Panc1 (cell line): ENCODE data around the gene JADE2. TPM values are rescaled to one million over a fixed set of nuclear protein-coding genes. Genes with fewer than 3 reads are reported as not detected.

ENCODE experiments used
- ATAC-seq: fragments of 200-7000 bp; cut with Tn5 transposase; 2 replicates; pipeline ENCODE4 v1.9.1; 2020; ENCODE audit warnings: mild to moderate bottlenecking, moderate library complexity
- Bru-seq: library from RNA; stranded (reverse); fragments of 400-500 nt; gene quantifications from one replicate; lab custom pipeline; 2021; lab: Mats Ljungman, UMichigan
- BruChase-seq, 2 experiments: library from RNA; stranded (reverse); fragments of 400-500 nt; gene quantifications; one replicate each; lab custom pipeline; 2021; lab: Mats Ljungman, UMichigan
- BruUV-seq: library from RNA; stranded (reverse); fragments of 400-500 nt; replicated peaks from 2 replicates; lab custom pipeline; 2021; lab: Mats Ljungman, UMichigan
- CTCF ChIA-PET: fragments of 300-600 bp; sonication (Branson Sonifier 250); formaldehyde crosslinking; loops from one replicate; lab custom pipeline; 2022; ENCODE audit warnings: antibody characterized with exemption; lab: Charles Lee
- POLR2A ChIA-PET: fragments of 300-600 bp; sonication (Branson Sonifier 250); formaldehyde crosslinking; loops from one replicate; lab custom pipeline; 2022; ENCODE audit warnings: antibody characterized with exemption; lab: Charles Lee
- DNase-seq: peaks from one replicate; pipeline ENCODE4 v3.0.0-alpha.2; 2010; ENCODE audit warnings: low read depth, low spot score
- H3K27ac ChIP-seq: 2 replicates; pipeline ENCODE4 v1.5.1; 2011; ENCODE audit warnings: mild to moderate bottlenecking, low read length, inconsistent platforms
- H3K27me3 ChIP-seq: fragments of 200-500 bp; sonication (Bioruptor generic); 2 replicates; pipeline ENCODE4 v1.6.0; 2014; ENCODE audit warnings: low read length, inconsistent platforms; ENCODE audit not compliant: control insufficient read depth, insufficient read depth
- H3K36me3 ChIP-seq: fragments of 200-500 bp; sonication (Bioruptor generic); 2 replicates; pipeline ENCODE4 v1.5.1; 2014; ENCODE audit warnings: inconsistent platforms, mild to moderate bottlenecking, low read length, moderate library complexity; ENCODE audit not compliant: control insufficient read depth, insufficient read depth
- H3K4me1 ChIP-seq: 2 replicates; pipeline ENCODE4 v1.5.1; 2011; ENCODE audit warnings: inconsistent platforms, mild to moderate bottlenecking, low read length, moderate library complexity; ENCODE audit not compliant: control insufficient read depth, insufficient read depth
- H3K4me3 ChIP-seq, 2 experiments: 2 replicates each; pipeline ENCODE4 v1.5.1; 2011 to 2012; ENCODE audit warnings: low read depth in 2 of 2, low read length in 2 of 2, mild to moderate bottlenecking in 2 of 2, inconsistent platforms in 1 of 2, moderate library complexity in 1 of 2
- H3K9me3 ChIP-seq: fragments of 200-500 bp; sonication (Bioruptor generic); 2 replicates; pipeline ENCODE4 v1.5.1; 2014; ENCODE audit warnings: low read depth, mild to moderate bottlenecking, inconsistent platforms, low read length, moderate library complexity; ENCODE audit not compliant: control insufficient read depth, insufficient read depth
- CTCF ChIP-seq: fragments of 450-650 bp; IDR thresholded peaks from 2 replicates; pipeline ENCODE4 v1.5.1; 2017; ENCODE audit warnings: mild to moderate bottlenecking
- POLR2AphosphoS5 ChIP-seq: IDR thresholded peaks from 2 replicates; pipeline ENCODE4 v1.6.1; 2012; ENCODE audit warnings: mild to moderate bottlenecking, low read depth, low read length, moderate library complexity
- SIN3A ChIP-seq: IDR thresholded peaks from 2 replicates; pipeline ENCODE4 v1.6.1; 2012; ENCODE audit warnings: low read depth, mild to moderate bottlenecking, low read length, moderate library complexity, borderline replicate concordance; ENCODE audit not compliant: insufficient read depth
- TCF7L2 ChIP-seq: IDR thresholded peaks from 2 replicates; pipeline ENCODE4 v1.6.1; 2011; ENCODE audit warnings: mild to moderate bottlenecking, low read depth, low read length, inconsistent platforms
- in situ Hi-C: cut with HindIII; loops from 2 replicates; pipeline ENCODE4 v1.10.0; 2016; ENCODE audit warnings: low sequenced_read_pairs, low pct_unique_long_range_greater_than_20kb
- intact Hi-C: fragments of 100-400 bp; cut with micrococcal nuclease; formaldehyde crosslinking; loops from one replicate; pipeline ENCODE4 v1.10.0; 2022; ENCODE audit not compliant: unreplicated experiment
- long read RNA-seq: library from polyadenylated mRNA; unstranded; transcript quantifications from one replicate; pipeline ENCODE4 v2.0.0, GENCODE V29; 2021; ENCODE audit not compliant: unreplicated experiment
- polyA plus RNA-seq: library from polyadenylated mRNA; unstranded; fragments of >200 nt; gene quantifications from one replicate; pipeline ENCODE4 v1.2.1, GENCODE V29; 2012; ENCODE audit warnings: missing spikeins; ENCODE audit not compliant: insufficient read length
- total RNA-seq: library from RNA; stranded (reverse); gene quantifications from one replicate; pipeline ENCODE4 v1.2.1, GENCODE V29; 2021; ENCODE audit not compliant: unreplicated experiment
- TF ChIP-seq, protein P1 (sequence below), 2 experiments: IDR thresholded peaks; 2 replicates each; pipeline ENCODE4 v1.6.1; 2011 to 2012; ENCODE audit warnings: low read depth in 2 of 2, control low read depth in 1 of 2, low read length in 1 of 2, mild to moderate bottlenecking in 1 of 2, moderate library complexity in 1 of 2; ENCODE audit not compliant: insufficient read depth in 1 of 2

JADE2 gene
- total RNA-seq (80.0 TPM), Bru-seq, nascent RNA (percentile 79 among the genes with signal in this experiment), BruChase-seq, experiment 1, labeled RNA remaining after a 2-hour chase (percentile 75 among the genes with signal in this experiment), BruChase-seq, experiment 2, labeled RNA remaining after a 6-hour chase (percentile 75 among the genes with signal in this experiment)
- 40.4 TPM for polyA plus RNA-seq
- long read RNA-seq, partial matches to known transcripts, result 10 of 57 reads
- long read RNA-seq, other reads (novel, unspliced or antisense), result 42 of 57 reads

DNA sequence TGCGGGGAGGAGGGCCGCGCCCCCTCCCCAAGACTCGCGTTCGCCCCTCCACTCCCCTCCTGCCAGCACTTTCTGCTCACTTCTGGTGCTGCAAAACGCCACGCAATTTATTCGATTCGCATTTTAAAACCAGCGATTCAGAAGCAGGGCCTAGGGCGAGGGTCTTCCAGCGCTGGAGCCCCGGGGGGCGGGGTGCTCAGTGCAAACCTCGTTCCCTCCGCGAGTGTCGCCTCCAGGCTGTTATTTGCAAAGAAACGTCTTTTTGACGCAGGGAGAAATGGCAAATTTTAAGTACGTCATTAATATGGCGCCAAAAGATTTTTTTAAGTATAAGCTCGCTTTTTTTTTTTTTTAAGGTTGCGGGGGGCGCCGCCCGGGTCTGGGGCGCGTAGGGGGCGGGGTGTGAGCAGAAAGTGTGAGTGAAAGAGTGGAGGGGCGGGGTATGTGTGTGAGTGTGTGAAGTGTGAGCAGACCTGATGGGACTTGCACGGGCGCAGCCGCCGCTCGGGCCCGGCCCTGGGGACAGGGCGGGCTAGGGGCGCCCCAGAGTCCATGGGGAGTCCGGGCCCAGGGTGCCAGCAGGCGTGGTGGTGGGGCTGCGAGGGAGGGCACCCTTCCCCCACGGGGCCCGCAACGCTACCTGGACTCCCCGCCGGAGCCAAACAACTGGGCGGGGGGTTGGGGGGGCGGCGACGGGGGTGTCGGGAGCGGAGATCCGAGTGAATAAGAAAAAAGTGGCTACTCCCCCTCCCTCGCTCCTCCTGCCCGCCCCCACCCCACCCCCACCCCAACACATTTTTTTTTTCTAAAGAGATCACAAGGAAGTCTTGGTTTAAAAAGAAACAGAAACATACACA is at the start of gene JADE2:
Gene JADE2, plus strand, starts transcription at position 845 of the 857 bp plus-strand sequence. CDS start 10,188 bp downstream, outside the sequence.
- ChIA-PET POLR2A (interaction anchor here (0.6 to 1.3 kb wide), 5 partner anchors 14 to 141 kb away, joined by 3 to 10 read pairs (median 3); no protein-coding TSS in a partner anchor), CTCF (interaction anchor here (0.6 kb wide), 1 partner anchor 213 kb away, joined by 6 read pairs; the partner anchor contains the start of gene CAMLG)
- intact Hi-C loops, result loop anchor here (5.0 kb wide), 2 partner anchors 113 to 153 kb away; partner anchors contain the start of genes CDKN2AIPNL and UBE2B
- Histone ChIP-seq H3K27me3 (no peaks in the 10 kb centered on the region), H3K36me3 (no peaks in the 10 kb centered on the region; the same call in 1 of the 2 replicates), H3K4me3 (peak within 1 kb of the TSS; percentile 74 to 85), H3K27ac (peak within 1 kb of the TSS; percentile 99), H3K4me1 (peaks cover 39% of the 10 kb centered on the region), H3K9me3 (no peaks in the 10 kb centered on the region)
- TF ChIP-seq SIN3A (peak; percentile 12; the same call in 1 of the 2 replicates), TCF7L2 (no peak), POLR2AphosphoS5 (no peak; the same call in 1 of the 2 replicates), CTCF (no peak)
- TF ChIP-seq, protein P1, sequence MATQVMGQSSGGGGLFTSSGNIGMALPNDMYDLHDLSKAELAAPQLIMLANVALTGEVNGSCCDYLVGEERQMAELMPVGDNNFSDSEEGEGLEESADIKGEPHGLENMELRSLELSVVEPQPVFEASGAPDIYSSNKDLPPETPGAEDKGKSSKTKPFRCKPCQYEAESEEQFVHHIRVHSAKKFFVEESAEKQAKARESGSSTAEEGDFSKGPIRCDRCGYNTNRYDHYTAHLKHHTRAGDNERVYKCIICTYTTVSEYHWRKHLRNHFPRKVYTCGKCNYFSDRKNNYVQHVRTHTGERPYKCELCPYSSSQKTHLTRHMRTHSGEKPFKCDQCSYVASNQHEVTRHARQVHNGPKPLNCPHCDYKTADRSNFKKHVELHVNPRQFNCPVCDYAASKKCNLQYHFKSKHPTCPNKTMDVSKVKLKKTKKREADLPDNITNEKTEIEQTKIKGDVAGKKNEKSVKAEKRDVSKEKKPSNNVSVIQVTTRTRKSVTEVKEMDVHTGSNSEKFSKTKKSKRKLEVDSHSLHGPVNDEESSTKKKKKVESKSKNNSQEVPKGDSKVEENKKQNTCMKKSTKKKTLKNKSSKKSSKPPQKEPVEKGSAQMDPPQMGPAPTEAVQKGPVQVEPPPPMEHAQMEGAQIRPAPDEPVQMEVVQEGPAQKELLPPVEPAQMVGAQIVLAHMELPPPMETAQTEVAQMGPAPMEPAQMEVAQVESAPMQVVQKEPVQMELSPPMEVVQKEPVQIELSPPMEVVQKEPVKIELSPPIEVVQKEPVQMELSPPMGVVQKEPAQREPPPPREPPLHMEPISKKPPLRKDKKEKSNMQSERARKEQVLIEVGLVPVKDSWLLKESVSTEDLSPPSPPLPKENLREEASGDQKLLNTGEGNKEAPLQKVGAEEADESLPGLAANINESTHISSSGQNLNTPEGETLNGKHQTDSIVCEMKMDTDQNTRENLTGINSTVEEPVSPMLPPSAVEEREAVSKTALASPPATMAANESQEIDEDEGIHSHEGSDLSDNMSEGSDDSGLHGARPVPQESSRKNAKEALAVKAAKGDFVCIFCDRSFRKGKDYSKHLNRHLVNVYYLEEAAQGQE (IDR thresholded peaks at IDR 0.05; ENCODE audit: insufficient read depth in 1 of 2, low read depth in 2 of 2, low read length in 1 of 2), result no peak; a peak in 1 of 4 replicates
- in situ Hi-C loops, result no loop called here
- DNase-seq, result no peak
- no TSS peak for BruUV-seq
- peak; percentile 42 for ATAC-seq

DNA sequence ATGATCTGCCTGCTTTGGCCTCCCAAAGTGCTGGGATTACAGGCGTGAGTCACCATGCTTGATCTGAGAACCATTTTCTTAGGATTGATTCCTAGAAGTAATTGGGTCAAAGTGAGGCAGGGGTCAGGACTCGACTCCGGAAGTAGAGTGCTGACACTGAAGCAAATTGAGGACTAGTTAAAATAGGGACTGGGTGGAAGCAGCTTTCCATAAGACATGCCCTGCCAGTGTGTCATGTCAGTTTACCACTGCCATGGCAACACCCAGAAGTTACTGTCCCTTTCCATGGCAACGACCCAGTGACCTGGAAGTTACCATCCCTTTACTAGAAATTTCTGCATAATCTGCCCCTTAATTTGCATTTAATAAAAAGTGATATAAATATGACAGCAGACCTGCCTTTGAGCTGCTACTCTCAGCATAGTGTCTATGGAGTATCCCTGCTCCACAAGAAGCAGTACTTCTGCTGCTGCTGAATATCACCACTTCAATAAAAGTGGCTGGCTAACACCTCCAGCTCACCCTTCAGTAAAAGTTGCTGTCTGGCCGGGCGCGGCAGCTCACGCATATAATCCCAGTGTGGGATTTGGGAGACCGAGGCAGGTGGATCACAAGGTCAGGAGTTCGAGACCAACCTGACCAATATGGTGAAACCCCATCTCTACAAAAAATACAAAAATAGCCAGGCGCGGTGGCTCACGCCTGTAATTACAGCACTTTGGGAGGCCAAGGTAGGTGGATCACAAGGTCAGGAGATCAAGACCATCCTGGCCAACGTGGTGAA is 47.8 kb upstream of the JADE2 start:
- DNase-seq (no peak), ATAC-seq (peak; percentile 71; the same call in 1 of the 2 replicates)
- Histone ChIP-seq H3K27ac (no peak overlapping the region), H3K36me3 (no peaks in the 10 kb centered on the region), H3K4me3 (no peak overlapping the region), H3K4me1 (no peaks in the 10 kb centered on the region), H3K9me3 (no peaks in the 10 kb centered on the region), H3K27me3 (no peaks in the 10 kb centered on the region)
- ChIA-PET POLR2A (no interaction called here), CTCF (no interaction called here)
- in situ Hi-C loops (no loop called here), intact Hi-C loops (no loop called here)
- no TSS peak for BruUV-seq
- TF ChIP-seq TCF7L2 (no peak), POLR2AphosphoS5 (no peak), SIN3A (no peak), CTCF (no peak)
- TF ChIP-seq, protein P1 (IDR thresholded peaks at IDR 0.05; ENCODE audit: insufficient read depth in 1 of 2, low read depth in 2 of 2, low read length in 1 of 2), result no peak
